Gastrocnemius medialis (tissue), 4 donors: ENCODE results near the gene FUT7.

Experiments
- POLR2A ChIP-seq, 2 donors: fragments of 450-650 bp; IDR thresholded peaks; one replicate each; pipeline ENCODE4 v1.6.1; 2017; ENCODE audit warnings: antibody characterized with exemption in 2 of 2, mild to moderate bottlenecking in 2 of 2, moderate library complexity in 2 of 2
- TF ChIP-seq, protein P1 (sequence below), 5 experiments: fragments of 450-650 bp in 3 of 5; fragments of 200-600 bp in 2 of 5; sonication (generic) in 2 of 5; IDR thresholded peaks in 4 of 5; conservative IDR thresholded peaks in 1 of 5; 1 replicate in 4 of 5; 2 replicates in 1 of 5; pipeline ENCODE4 v1.5.1; 2016 to 2019; ENCODE audit warnings: antibody characterized with exemption in 5 of 5, mild to moderate bottlenecking in 3 of 5, moderate library complexity in 3 of 5

DNA sequence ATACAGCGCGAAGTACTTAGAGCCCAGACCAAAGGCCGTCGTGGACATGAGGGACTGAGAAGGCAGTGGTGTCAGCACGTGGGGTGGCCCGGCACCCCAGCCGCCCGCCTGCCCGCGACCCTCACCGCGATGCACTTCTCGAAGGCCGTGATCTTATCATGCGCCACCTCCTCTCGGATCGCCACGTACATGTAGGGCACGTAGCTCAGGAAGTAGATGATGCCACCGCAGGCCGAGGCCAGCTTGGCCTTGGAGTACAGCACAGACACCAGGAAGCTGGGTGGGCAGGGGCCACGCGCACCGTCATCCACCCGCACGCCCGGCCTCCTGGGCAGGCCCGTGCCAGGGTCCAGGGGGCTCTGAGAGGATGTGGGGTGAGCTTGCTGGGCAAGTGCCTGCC is 14.8 kb downstream of the FUT7 start:
- no peak for TF ChIP-seq POLR2A (IDR thresholded peaks at IDR 0.05)
- TF ChIP-seq, protein P1, sequence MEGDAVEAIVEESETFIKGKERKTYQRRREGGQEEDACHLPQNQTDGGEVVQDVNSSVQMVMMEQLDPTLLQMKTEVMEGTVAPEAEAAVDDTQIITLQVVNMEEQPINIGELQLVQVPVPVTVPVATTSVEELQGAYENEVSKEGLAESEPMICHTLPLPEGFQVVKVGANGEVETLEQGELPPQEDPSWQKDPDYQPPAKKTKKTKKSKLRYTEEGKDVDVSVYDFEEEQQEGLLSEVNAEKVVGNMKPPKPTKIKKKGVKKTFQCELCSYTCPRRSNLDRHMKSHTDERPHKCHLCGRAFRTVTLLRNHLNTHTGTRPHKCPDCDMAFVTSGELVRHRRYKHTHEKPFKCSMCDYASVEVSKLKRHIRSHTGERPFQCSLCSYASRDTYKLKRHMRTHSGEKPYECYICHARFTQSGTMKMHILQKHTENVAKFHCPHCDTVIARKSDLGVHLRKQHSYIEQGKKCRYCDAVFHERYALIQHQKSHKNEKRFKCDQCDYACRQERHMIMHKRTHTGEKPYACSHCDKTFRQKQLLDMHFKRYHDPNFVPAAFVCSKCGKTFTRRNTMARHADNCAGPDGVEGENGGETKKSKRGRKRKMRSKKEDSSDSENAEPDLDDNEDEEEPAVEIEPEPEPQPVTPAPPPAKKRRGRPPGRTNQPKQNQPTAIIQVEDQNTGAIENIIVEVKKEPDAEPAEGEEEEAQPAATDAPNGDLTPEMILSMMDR (IDR thresholded peaks at IDR 0.05 in 4 of 5, conservative IDR thresholded peaks at IDR 0.05 in 1 of 5) = no peak
